Activated CD8-positive, alpha-beta memory T cell treated with anti-CD3 and anti-CD28 coated beads for 48 hours (primary cell): ENCODE data around the gene CBLB.

Source experiments
- DNase-seq, 3 experiments: peaks; one replicate each; pipeline ENCODE4 v3.0.0-alpha.2; 2020; ENCODE audit warnings: low read depth in 2 of 3, low spot score in 2 of 3

CBLB gene

GRCh38 chr3:105847452-105847851 lies 21.4 kb downstream of the CBLB start:
- no peak for DNase-seq

- DNase-seq, result no peak
Observed at GRCh38 chr3:105846809-105847208, 22.0 kb downstream of the CBLB start.

GRCh38 chr3:105845488-105845887 lies 23.3 kb downstream of the CBLB start:
- no peak for DNase-seq

- DNase-seq, result no peak
Observed at GRCh38 chr3:105844704-105845103, 24.1 kb downstream of the CBLB start.

- no peak for DNase-seq
Observed at GRCh38 chr3:105843994-105844393, 24.8 kb downstream of the CBLB start.

- DNase-seq, result no peak
Observed at GRCh38 chr3:105842943-105843342, 25.9 kb downstream of the CBLB start.

- DNase-seq, result no peak
Observed at GRCh38 chr3:105842449-105842848, 26.4 kb downstream of the CBLB start.

GRCh38 chr3:105837947-105838346 lies 30.9 kb downstream of the CBLB start:
- no peak for DNase-seq

- no peak for DNase-seq
Observed at GRCh38 chr3:105837143-105837740, 31.6 kb downstream of the CBLB start.

- no peak for DNase-seq
Observed at GRCh38 chr3:105836533-105836932, 32.3 kb downstream of the CBLB start.

- no peak for DNase-seq
Observed at GRCh38 chr3:105835606-105836005, 33.2 kb downstream of the CBLB start.

- DNase-seq, result no peak
Observed at GRCh38 chr3:105834768-105835167, 34.0 kb downstream of the CBLB start.

- DNase-seq, result no peak
Observed at GRCh38 chr3:105832644-105833043, 36.2 kb downstream of the CBLB start.

- no peak for DNase-seq
Observed at GRCh38 chr3:105830836-105831235, 38.0 kb downstream of the CBLB start.

- no peak for DNase-seq
Observed at GRCh38 chr3:105829871-105830622, 38.8 kb downstream of the CBLB start.

GRCh38 chr3:105829229-105829628 lies 39.6 kb downstream of the CBLB start:
- DNase-seq, result no peak

- DNase-seq, result no peak
Observed at GRCh38 chr3:105828703-105829102, 40.1 kb downstream of the CBLB start.

- no peak for DNase-seq
Observed at GRCh38 chr3:105827959-105828358, 40.9 kb downstream of the CBLB start.

- no peak for DNase-seq
Observed at GRCh38 chr3:105826778-105827634, 41.8 kb downstream of the CBLB start.

GRCh38 chr3:105824129-105824528 lies 44.7 kb downstream of the CBLB start:
- DNase-seq, result no peak

GRCh38 chr3:105823149-105823867 lies 45.5 kb downstream of the CBLB start:
- no peak for DNase-seq
